HEK293T (cell line): ENCODE results near the gene TNFSF10.

Experiments
- ARNT ChIP-seq: fragments of 450-650 bp; IDR thresholded peaks from 2 replicates; pipeline ENCODE4 v1.6.1; 2017; ENCODE audit warnings: mild to moderate bottlenecking
- BHLHE40 ChIP-seq: fragments of 450-650 bp; IDR thresholded peaks from 2 replicates; pipeline ENCODE4 v1.6.1; 2016; ENCODE audit warnings: mild to moderate bottlenecking, moderate library complexity, borderline replicate concordance
- FOXA1 ChIP-seq: fragments of 450-650 bp; IDR thresholded peaks from 2 replicates; pipeline ENCODE4 v1.6.1; 2016; ENCODE audit warnings: mild to moderate bottlenecking
- FOXK2 ChIP-seq: fragments of 450-650 bp; IDR thresholded peaks from 2 replicates; pipeline ENCODE4 v1.6.1; 2016; ENCODE audit warnings: mild to moderate bottlenecking
- FOXM1 ChIP-seq: fragments of 450-650 bp; IDR thresholded peaks from 2 replicates; pipeline ENCODE4 v1.6.1; 2017; ENCODE audit warnings: mild to moderate bottlenecking, borderline replicate concordance
- HDGF ChIP-seq: fragments of 450-650 bp; IDR thresholded peaks from 2 replicates; pipeline ENCODE4 v1.6.1; 2017; ENCODE audit warnings: antibody characterized with exemption, borderline replicate concordance
- SP1 ChIP-seq: fragments of 450-650 bp; IDR thresholded peaks from 2 replicates; pipeline ENCODE4 v1.6.1; 2017
- SUZ12 ChIP-seq: fragments of 450-650 bp; IDR thresholded peaks from 2 replicates; pipeline ENCODE4 v1.6.1; 2016; ENCODE audit warnings: mild to moderate bottlenecking

DNA sequence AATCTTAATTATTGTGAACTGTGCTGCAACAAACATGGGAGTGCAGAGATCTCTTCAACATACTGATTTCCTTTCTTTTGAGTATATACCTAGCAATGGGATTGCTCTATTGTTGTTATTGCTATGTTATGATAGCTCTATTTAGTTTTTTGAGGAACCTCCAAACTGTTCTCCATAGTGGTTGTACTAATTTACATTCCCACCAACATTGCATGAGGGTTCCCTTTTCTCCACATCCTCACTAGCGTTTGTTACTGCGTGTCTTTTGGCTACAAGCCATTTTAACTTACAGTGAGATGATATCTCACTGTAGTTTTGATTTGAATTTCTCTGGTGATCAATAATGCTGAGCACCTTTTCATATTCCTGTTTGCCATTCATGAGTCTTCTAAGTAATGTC, 45.5 kb upstream of the TNFSF10 start:
- TF ChIP-seq BHLHE40 (no peak), FOXA1 (no peak), SP1 (no peak), FOXM1 (no peak), HDGF (no peak), ARNT (no peak), SUZ12 (no peak), FOXK2 (no peak)
